Activated naive CD8-positive, alpha-beta T cell treated with anti-CD3 and anti-CD28 coated beads, Interleukin-2, amount 50 U/mL, for 24 hours (primary cell): Measurements from ENCODE around the gene KANSL1.
"Not testable (repeated sequence)": the region's sequence is repeated elsewhere in the genome, so short reads cannot be mapped to it uniquely, and the experiment has no call there.

Source experiments
- ATAC-seq: fragments of 150-1000 bp; cut with Tn5 transposase; one replicate; pipeline ENCODE4 v1.10.0; 2021
- DNase-seq: peaks from one replicate; pipeline ENCODE4 v3.0.0; 2021
- H3K27ac Mint-ChIP-seq: one replicate; pipeline ENCODE4 v1.8.0; 2021; ENCODE audit warnings: mild to moderate bottlenecking, mixed read lengths
- H3K27me3 Mint-ChIP-seq: one replicate; pipeline ENCODE4 v1.8.0; 2021; ENCODE audit warnings: mixed read lengths
- H3K36me3 Mint-ChIP-seq: one replicate; pipeline ENCODE4 v1.8.0; 2021; ENCODE audit warnings: low read depth, mixed read lengths
- H3K4me1 Mint-ChIP-seq: one replicate; pipeline ENCODE4 v1.8.0; 2021; ENCODE audit warnings: mixed read lengths
- H3K4me3 Mint-ChIP-seq: one replicate; pipeline ENCODE4 v1.8.0; 2021; ENCODE audit warnings: mild to moderate bottlenecking, moderate library complexity, mixed read lengths
- H3K9me3 Mint-ChIP-seq: one replicate; pipeline ENCODE4 v1.8.0; 2021; ENCODE audit warnings: mixed read lengths

The KANSL1 gene

GRCh38 chr17:46026166-46027047 lies 166.8 kb downstream of the KANSL1 start:
- H3K9me3 Mint-ChIP-seq, result no peaks in the 10 kb centered on the region
- no peak for DNase-seq
- peaks cover 21% of the 10 kb centered on the region for H3K36me3 Mint-ChIP-seq
- no peaks in the 10 kb centered on the region for H3K27me3 Mint-ChIP-seq
- H3K4me1 Mint-ChIP-seq, result peaks cover 27% of the 10 kb centered on the region
- peak overlapping the region; percentile 38 for H3K27ac Mint-ChIP-seq
- no peak overlapping the region for H3K4me3 Mint-ChIP-seq
- ATAC-seq, result no peak

GRCh38 chr17:46025510-46026165 lies 167.6 kb downstream of the KANSL1 start:
- H3K36me3 Mint-ChIP-seq, result peaks cover 16% of the 10 kb centered on the region
- ATAC-seq, result no peak
- H3K27ac Mint-ChIP-seq, result peak overlapping the region; percentile 38
- H3K9me3 Mint-ChIP-seq, result no peaks in the 10 kb centered on the region
- peaks cover 31% of the 10 kb centered on the region for H3K4me1 Mint-ChIP-seq
- no peak overlapping the region for H3K4me3 Mint-ChIP-seq
- DNase-seq, result no peak
- H3K27me3 Mint-ChIP-seq, result no peaks in the 10 kb centered on the region

GRCh38 chr17:46025060-46025459 lies 168.2 kb downstream of the KANSL1 start:
- ATAC-seq (no peak), DNase-seq (no peak)
- Mint-ChIP-seq H3K27me3 (no peaks in the 10 kb centered on the region), H3K4me3 (no peak overlapping the region), H3K27ac (no peak overlapping the region), H3K4me1 (peaks cover 35% of the 10 kb centered on the region), H3K36me3 (peaks cover 10% of the 10 kb centered on the region), H3K9me3 (no peaks in the 10 kb centered on the region)

GRCh38 chr17:46024590-46024989 lies 168.6 kb downstream of the KANSL1 start:
- Mint-ChIP-seq H3K9me3 (no peaks in the 10 kb centered on the region), H3K36me3 (peaks cover 10% of the 10 kb centered on the region), H3K4me1 (peaks cover 39% of the 10 kb centered on the region), H3K4me3 (no peak overlapping the region), H3K27me3 (no peaks in the 10 kb centered on the region), H3K27ac (no peak overlapping the region)
- no peak for ATAC-seq
- DNase-seq, result no peak

- DNase-seq (no peak), ATAC-seq (no peak)
- Mint-ChIP-seq H3K4me3 (no peak overlapping the region), H3K9me3 (no peaks in the 10 kb centered on the region), H3K27ac (no peak overlapping the region), H3K36me3 (peaks cover 5% of the 10 kb centered on the region), H3K4me1 (peaks cover 37% of the 10 kb centered on the region), H3K27me3 (no peaks in the 10 kb centered on the region)
Measured at GRCh38 chr17:46023783-46024388, 169.3 kb downstream of the KANSL1 start.

GRCh38 chr17:46023366-46023765 lies 169.9 kb downstream of the KANSL1 start:
- H3K9me3 Mint-ChIP-seq, DNase-seq, H3K27me3 Mint-ChIP-seq, H3K4me3 Mint-ChIP-seq, H3K27ac Mint-ChIP-seq, ATAC-seq, H3K36me3 Mint-ChIP-seq: not testable (repeated sequence)
- peaks cover 40% of the 10 kb centered on the region for H3K4me1 Mint-ChIP-seq

GRCh38 chr17:46020998-46021397 lies 172.2 kb downstream of the KANSL1 start:
- Mint-ChIP-seq H3K9me3 (no peaks in the 10 kb centered on the region), H3K27ac (peak overlapping the region; percentile 86), H3K36me3 (peaks cover 5% of the 10 kb centered on the region), H3K27me3 (no peaks in the 10 kb centered on the region), H3K4me3 (no peak overlapping the region), H3K4me1 (peaks cover 34% of the 10 kb centered on the region)
- ATAC-seq (peak; percentile 20), DNase-seq (no peak)

GRCh38 chr17:46020023-46020761 lies 173.0 kb downstream of the KANSL1 start:
- H3K36me3 Mint-ChIP-seq, result peaks cover 5% of the 10 kb centered on the region
- peak overlapping the region; percentile 45 for H3K4me3 Mint-ChIP-seq
- peak; percentile 42 for DNase-seq
- H3K27ac Mint-ChIP-seq, result peak overlapping the region; percentile 86
- H3K27me3 Mint-ChIP-seq, result no peaks in the 10 kb centered on the region
- ATAC-seq, result peak; percentile 87
- H3K4me1 Mint-ChIP-seq, result peaks cover 30% of the 10 kb centered on the region
- H3K9me3 Mint-ChIP-seq, result no peaks in the 10 kb centered on the region

GRCh38 chr17:46019408-46019925 lies 173.8 kb downstream of the KANSL1 start:
- H3K4me3 Mint-ChIP-seq, H3K27me3 Mint-ChIP-seq, ATAC-seq, H3K9me3 Mint-ChIP-seq, DNase-seq, H3K36me3 Mint-ChIP-seq: not testable (repeated sequence)
- Mint-ChIP-seq H3K4me1 (peaks cover 30% of the 10 kb centered on the region), H3K27ac (peak overlapping the region; percentile 86)

- H3K9me3 Mint-ChIP-seq, result no peaks in the 10 kb centered on the region
- H3K27ac Mint-ChIP-seq, result peak overlapping the region; percentile 1
- no peaks in the 10 kb centered on the region for H3K36me3 Mint-ChIP-seq
- no peaks in the 10 kb centered on the region for H3K27me3 Mint-ChIP-seq
- no peak overlapping the region for H3K4me3 Mint-ChIP-seq
- peaks cover 3% of the 10 kb centered on the region for H3K4me1 Mint-ChIP-seq
- no peak for DNase-seq
- no peak for ATAC-seq
Measured at GRCh38 chr17:46013502-46014165, 179.6 kb downstream of the KANSL1 start.

- Mint-ChIP-seq H3K4me1 (no peaks in the 10 kb centered on the region), H3K9me3 (no peaks in the 10 kb centered on the region), H3K27ac (no peak overlapping the region), H3K36me3 (no peaks in the 10 kb centered on the region), H3K27me3 (no peaks in the 10 kb centered on the region), H3K4me3 (no peak overlapping the region)
- ATAC-seq, result no peak
- DNase-seq, result no peak
Measured at GRCh38 chr17:46013127-46013501, 180.1 kb downstream of the KANSL1 start.

GRCh38 chr17:46012506-46013079 lies 180.6 kb downstream of the KANSL1 start:
- DNase-seq (no peak), ATAC-seq (no peak)
- Mint-ChIP-seq H3K36me3 (no peaks in the 10 kb centered on the region), H3K9me3 (no peaks in the 10 kb centered on the region), H3K27me3 (no peaks in the 10 kb centered on the region), H3K27ac (no peak overlapping the region), H3K4me1 (no peaks in the 10 kb centered on the region), H3K4me3 (no peak overlapping the region)

- no peak for DNase-seq
- Mint-ChIP-seq H3K27me3 (no peaks in the 10 kb centered on the region), H3K4me3 (no peak overlapping the region), H3K36me3 (no peaks in the 10 kb centered on the region), H3K27ac (no peak overlapping the region), H3K9me3 (no peaks in the 10 kb centered on the region), H3K4me1 (no peaks in the 10 kb centered on the region)
- ATAC-seq, result no peak
Measured at GRCh38 chr17:46011711-46012505, 181.3 kb downstream of the KANSL1 start.
